Vagina (tissue), 2 donors: Measurements from ENCODE around the gene CT45A10.

Experiments
- CTCF ChIP-seq, 3 experiments: fragments of 450-650 bp in 2 of 3; fragments of 200-600 bp in 1 of 3; sonication (generic) in 1 of 3; IDR thresholded peaks; one replicate each; pipeline ENCODE4 v1.5.1; 2017 to 2019; ENCODE audit warnings: antibody characterized with exemption in 3 of 3, mild to moderate bottlenecking in 2 of 3, moderate library complexity in 2 of 3
- POLR2A ChIP-seq, 2 donors: fragments of 450-650 bp; IDR thresholded peaks; one replicate each; pipeline ENCODE4 v1.6.1; 2017; ENCODE audit warnings: antibody characterized with exemption in 2 of 2, mild to moderate bottlenecking in 2 of 2, moderate library complexity in 2 of 2
- POLR2AphosphoS5 ChIP-seq, 2 donors: sonication (generic); formaldehyde crosslinking; IDR thresholded peaks; one replicate each; pipeline ENCODE4 v1.9.0; 2017; ENCODE audit warnings: antibody characterized with exemption in 2 of 2, mild to moderate bottlenecking in 2 of 2, low read depth in 1 of 2; ENCODE audit not compliant: insufficient read depth in 1 of 2

GRCh38 chrX:135923353-135923752 lies 30.1 kb upstream of the CT45A10 start:
- TF ChIP-seq CTCF (IDR thresholded peaks at IDR 0.05) (no peak), POLR2A (IDR thresholded peaks at IDR 0.05) (no peak), POLR2AphosphoS5 (IDR thresholded peaks at IDR 0.05; ENCODE audit: insufficient read depth in 1 of 2, low read depth in 1 of 2) (no peak)
